ENCODE results near the gene PHLPP1. TPM values are rescaled to one million over a fixed set of nuclear protein-coding genes. Genes with fewer than 3 reads are reported as not detected.
A peak's percentile ranks its signal among the peaks of the same experiment; 100 is the strongest.

PHLPP1 gene
- polyA plus RNA-seq, 1 donor from 2014 or later = 0.83 TPM

- peaks cover 3% of the 10 kb centered on the region for H3K36me3 Mint-ChIP-seq
- H3K4me1 Mint-ChIP-seq = peaks cover 0 to 19% (median 7%) of the 10 kb centered on the region in 3 donors
- H3K27me3 Mint-ChIP-seq = no peaks in the 10 kb centered on the region
- no peaks in the 10 kb centered on the region for H3K9me3 Mint-ChIP-seq
- peak overlapping the region in 1 of 4 donors; percentile 12 for H3K4me3 Mint-ChIP-seq
- no peak overlapping the region for H3K27ac Mint-ChIP-seq
Measured at GRCh38 chr18:62868645-62869044, 153.3 kb downstream of the PHLPP1 start.

- no peak overlapping the region for H3K4me3 Mint-ChIP-seq
- peaks cover 2% of the 10 kb centered on the region for H3K36me3 Mint-ChIP-seq
- H3K27me3 Mint-ChIP-seq = no peaks in the 10 kb centered on the region
- H3K4me1 Mint-ChIP-seq = peaks cover 2 to 19% (median 7%) of the 10 kb centered on the region in 3 donors
- no peak overlapping the region for H3K27ac Mint-ChIP-seq
- H3K9me3 Mint-ChIP-seq = no peaks in the 10 kb centered on the region
Measured at GRCh38 chr18:62870643-62871042, 155.3 kb downstream of the PHLPP1 start.

- Mint-ChIP-seq H3K4me1 (peaks cover 0 to 2% (median 0%) of the 10 kb centered on the region in 3 donors), H3K4me3 (no peak overlapping the region), H3K27ac (no peak overlapping the region), H3K27me3 (no peaks in the 10 kb centered on the region), H3K9me3 (peaks cover 0 to 1% (median 0%) of the 10 kb centered on the region in 3 donors), H3K36me3 (peaks cover 1% of the 10 kb centered on the region)
Measured at GRCh38 chr18:62875323-62875722, 160.0 kb downstream of the PHLPP1 start.

- Mint-ChIP-seq H3K27me3 (no peaks in the 10 kb centered on the region), H3K9me3 (peaks cover 0 to 1% (median 0%) of the 10 kb centered on the region in 3 donors), H3K36me3 (peaks cover 2% of the 10 kb centered on the region), H3K4me3 (no peak overlapping the region), H3K4me1 (peaks cover 0 to 2% (median 0%) of the 10 kb centered on the region in 3 donors), H3K27ac (no peak overlapping the region)
Measured at GRCh38 chr18:62876111-62876510, 160.8 kb downstream of the PHLPP1 start.

- Mint-ChIP-seq H3K4me3 (no peak overlapping the region), H3K9me3 (peaks cover 0 to 1% (median 0%) of the 10 kb centered on the region in 3 donors), H3K36me3 (peaks cover 2% of the 10 kb centered on the region), H3K4me1 (peaks cover 0 to 2% (median 0%) of the 10 kb centered on the region in 3 donors), H3K27ac (peak overlapping the region in 1 of 3 donors; percentile 78), H3K27me3 (no peaks in the 10 kb centered on the region)
Measured at GRCh38 chr18:62876828-62877227, 161.5 kb downstream of the PHLPP1 start.

- H3K4me1 Mint-ChIP-seq = peaks cover 0 to 2% (median 0%) of the 10 kb centered on the region in 3 donors
- H3K9me3 Mint-ChIP-seq = peaks cover 0 to 1% (median 0%) of the 10 kb centered on the region in 3 donors
- H3K4me3 Mint-ChIP-seq = no peak overlapping the region
- peaks cover 2% of the 10 kb centered on the region for H3K36me3 Mint-ChIP-seq
- H3K27me3 Mint-ChIP-seq = no peaks in the 10 kb centered on the region
- no peak overlapping the region for H3K27ac Mint-ChIP-seq
Measured at GRCh38 chr18:62877411-62878221, 162.3 kb downstream of the PHLPP1 start.

GRCh38 chr18:62878305-62878704, 163.0 kb downstream of the PHLPP1 start:
- peaks cover 2% of the 10 kb centered on the region for H3K36me3 Mint-ChIP-seq
- H3K27me3 Mint-ChIP-seq = no peaks in the 10 kb centered on the region
- H3K9me3 Mint-ChIP-seq = peaks cover 0 to 1% (median 0%) of the 10 kb centered on the region in 3 donors
- H3K4me1 Mint-ChIP-seq = peaks cover 0 to 2% (median 0%) of the 10 kb centered on the region in 3 donors
- no peak overlapping the region for H3K27ac Mint-ChIP-seq
- no peak overlapping the region for H3K4me3 Mint-ChIP-seq

GRCh38 chr18:62880034-62880433, 164.7 kb downstream of the PHLPP1 start:
- no peak overlapping the region for H3K4me3 Mint-ChIP-seq
- no peaks in the 10 kb centered on the region for H3K27me3 Mint-ChIP-seq
- H3K27ac Mint-ChIP-seq = no peak overlapping the region

GRCh38 chr18:62880673-62881364, 165.5 kb downstream of the PHLPP1 start:
- H3K36me3 Mint-ChIP-seq = peaks cover 2% of the 10 kb centered on the region
- no peak overlapping the region for H3K4me3 Mint-ChIP-seq
- H3K9me3 Mint-ChIP-seq = peaks cover 0 to 1% (median 0%) of the 10 kb centered on the region in 3 donors
- no peak overlapping the region for H3K27ac Mint-ChIP-seq
- peaks cover 0 to 4% (median 0%) of the 10 kb centered on the region in 3 donors for H3K4me1 Mint-ChIP-seq
- no peaks in the 10 kb centered on the region for H3K27me3 Mint-ChIP-seq

More at GRCh38 chr18:62880034-62880433, 164.7 kb downstream of the PHLPP1 start:
- Mint-ChIP-seq H3K4me1 (peaks cover 0 to 4% (median 0%) of the 10 kb centered on the region in 3 donors), H3K36me3 (peaks cover 2% of the 10 kb centered on the region), H3K9me3 (peaks cover 0 to 1% (median 0%) of the 10 kb centered on the region in 3 donors)

GRCh38 chr18:62881509-62882016, 166.2 kb downstream of the PHLPP1 start:
- H3K4me1 Mint-ChIP-seq = peaks cover 0 to 4% (median 0%) of the 10 kb centered on the region in 3 donors
- peaks cover 0 to 1% (median 0%) of the 10 kb centered on the region in 3 donors for H3K9me3 Mint-ChIP-seq
- no peak overlapping the region for H3K4me3 Mint-ChIP-seq
- no peaks in the 10 kb centered on the region for H3K27me3 Mint-ChIP-seq
- no peak overlapping the region for H3K27ac Mint-ChIP-seq
- H3K36me3 Mint-ChIP-seq = peaks cover 2% of the 10 kb centered on the region

GRCh38 chr18:62883937-62884735, 168.8 kb downstream of the PHLPP1 start:
- Mint-ChIP-seq H3K4me3 (no peak overlapping the region), H3K4me1 (peaks cover 0 to 4% (median 0%) of the 10 kb centered on the region in 3 donors), H3K9me3 (no peaks in the 10 kb centered on the region), H3K27me3 (no peaks in the 10 kb centered on the region), H3K36me3 (peaks cover 2% of the 10 kb centered on the region), H3K27ac (no peak overlapping the region)

- no peaks in the 10 kb centered on the region for H3K9me3 Mint-ChIP-seq
- no peaks in the 10 kb centered on the region for H3K27me3 Mint-ChIP-seq
- H3K4me3 Mint-ChIP-seq = no peak overlapping the region
- H3K4me1 Mint-ChIP-seq = peaks cover 0 to 4% (median 0%) of the 10 kb centered on the region in 3 donors
- peak overlapping the region in 1 of 3 donors; percentile 81 for H3K27ac Mint-ChIP-seq
- H3K36me3 Mint-ChIP-seq = no peaks in the 10 kb centered on the region
Measured at GRCh38 chr18:62885804-62886203, 170.5 kb downstream of the PHLPP1 start.

GRCh38 chr18:62894681-62895390, 179.5 kb downstream of the PHLPP1 start:
- H3K9me3 Mint-ChIP-seq = no peaks in the 10 kb centered on the region
- H3K27me3 Mint-ChIP-seq = no peaks in the 10 kb centered on the region
- H3K4me3 Mint-ChIP-seq = no peak overlapping the region
- H3K36me3 Mint-ChIP-seq = peaks cover 9% of the 10 kb centered on the region
- no peak overlapping the region for H3K27ac Mint-ChIP-seq
- H3K4me1 Mint-ChIP-seq = peaks cover 0 to 2% (median 0%) of the 10 kb centered on the region in 3 donors

GRCh38 chr18:62897153-62897552, 181.8 kb downstream of the PHLPP1 start:
- no peak overlapping the region for H3K27ac Mint-ChIP-seq
- peaks cover 9% of the 10 kb centered on the region for H3K36me3 Mint-ChIP-seq
- no peak overlapping the region for H3K4me3 Mint-ChIP-seq
- no peaks in the 10 kb centered on the region for H3K9me3 Mint-ChIP-seq
- H3K4me1 Mint-ChIP-seq = peaks cover 0 to 2% (median 0%) of the 10 kb centered on the region in 3 donors
- H3K27me3 Mint-ChIP-seq = no peaks in the 10 kb centered on the region

All from IgD-negative memory B cell (primary cell).